C4-2B (cell line): ENCODE data around the gene RBM38.

Experiments
- H3K27ac ChIP-seq: fragments of 450-650 bp; 2 replicates; pipeline ENCODE4 v1.5.1; 2017
- ZFX ChIP-seq: fragments of 450-650 bp; IDR thresholded peaks from 2 replicates; pipeline ENCODE4 v1.6.1; 2017
- TF ChIP-seq, protein P1 (sequence below): fragments of 450-650 bp; conservative IDR thresholded peaks from 2 replicates; pipeline ENCODE4 v1.5.1; 2017; ENCODE audit warnings: mild to moderate bottlenecking

The RBM38 gene

DNA sequence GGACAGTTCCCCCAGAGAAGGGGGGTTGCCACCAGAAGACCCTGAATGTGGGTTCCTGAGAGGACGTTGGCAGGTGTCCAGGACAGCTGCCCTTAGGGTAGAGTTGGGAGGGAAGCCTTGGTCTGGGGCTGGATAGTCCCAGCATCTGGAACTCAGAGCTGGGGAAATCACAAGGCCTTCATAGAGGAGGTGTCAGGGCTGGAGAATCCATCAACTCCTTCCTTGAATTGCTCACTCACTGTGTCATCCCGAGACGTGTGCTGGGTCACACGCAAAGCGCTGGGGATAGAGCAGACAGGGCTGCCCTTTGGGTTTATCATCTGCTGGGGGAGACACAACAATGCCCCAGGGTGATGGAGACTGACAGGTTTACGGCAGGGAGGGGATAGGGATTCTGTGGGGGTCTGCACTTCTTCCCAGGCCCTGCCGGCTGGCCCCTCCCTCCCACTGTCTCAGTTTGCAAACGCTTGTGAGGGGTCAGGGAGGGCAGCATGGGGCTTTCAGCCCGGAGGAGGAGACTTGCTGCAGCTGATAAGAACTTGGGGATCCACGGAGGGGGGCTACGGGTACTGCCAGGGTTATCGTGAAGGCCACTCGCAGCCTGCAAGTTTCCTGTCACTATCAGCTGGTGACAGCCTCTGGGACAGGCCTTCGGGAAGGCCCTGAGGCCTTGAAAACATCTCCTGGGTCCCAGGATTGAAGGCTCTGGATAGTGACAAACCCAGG lies 18.6 kb downstream of the RBM38 start:
- TF ChIP-seq, protein P1, sequence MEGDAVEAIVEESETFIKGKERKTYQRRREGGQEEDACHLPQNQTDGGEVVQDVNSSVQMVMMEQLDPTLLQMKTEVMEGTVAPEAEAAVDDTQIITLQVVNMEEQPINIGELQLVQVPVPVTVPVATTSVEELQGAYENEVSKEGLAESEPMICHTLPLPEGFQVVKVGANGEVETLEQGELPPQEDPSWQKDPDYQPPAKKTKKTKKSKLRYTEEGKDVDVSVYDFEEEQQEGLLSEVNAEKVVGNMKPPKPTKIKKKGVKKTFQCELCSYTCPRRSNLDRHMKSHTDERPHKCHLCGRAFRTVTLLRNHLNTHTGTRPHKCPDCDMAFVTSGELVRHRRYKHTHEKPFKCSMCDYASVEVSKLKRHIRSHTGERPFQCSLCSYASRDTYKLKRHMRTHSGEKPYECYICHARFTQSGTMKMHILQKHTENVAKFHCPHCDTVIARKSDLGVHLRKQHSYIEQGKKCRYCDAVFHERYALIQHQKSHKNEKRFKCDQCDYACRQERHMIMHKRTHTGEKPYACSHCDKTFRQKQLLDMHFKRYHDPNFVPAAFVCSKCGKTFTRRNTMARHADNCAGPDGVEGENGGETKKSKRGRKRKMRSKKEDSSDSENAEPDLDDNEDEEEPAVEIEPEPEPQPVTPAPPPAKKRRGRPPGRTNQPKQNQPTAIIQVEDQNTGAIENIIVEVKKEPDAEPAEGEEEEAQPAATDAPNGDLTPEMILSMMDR: no peak
- no peak for TF ChIP-seq ZFX
- H3K27ac ChIP-seq: no peak overlapping the region

DNA sequence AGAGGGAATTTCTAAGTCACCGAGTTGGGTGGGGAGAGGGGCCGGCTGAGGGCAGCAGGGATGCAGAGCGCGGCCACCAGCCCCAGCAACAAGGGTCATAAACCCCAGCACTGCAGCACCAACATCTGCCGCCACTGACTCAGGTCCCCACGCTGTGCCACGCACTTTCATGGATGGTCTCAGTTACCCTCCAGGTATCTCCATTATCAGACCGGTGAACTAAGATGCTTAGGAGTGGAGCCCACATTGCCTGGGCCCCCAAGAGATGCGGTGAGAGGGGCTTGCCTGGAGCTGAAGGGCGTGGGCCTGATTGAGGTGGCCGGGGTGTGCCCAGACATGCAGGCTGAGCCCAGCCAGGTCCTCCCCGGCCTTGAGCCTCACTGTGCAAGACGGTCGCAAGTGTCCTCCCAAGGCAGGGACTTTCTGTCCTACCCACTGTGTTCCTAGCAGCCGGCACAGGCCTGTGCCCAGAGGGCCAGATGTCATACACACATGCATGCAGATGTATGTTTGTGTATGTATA lies 19.3 kb downstream of the RBM38 start:
- TF ChIP-seq ZFX: no peak
- TF ChIP-seq, protein P1: no peak
- no peak overlapping the region for H3K27ac ChIP-seq

DNA sequence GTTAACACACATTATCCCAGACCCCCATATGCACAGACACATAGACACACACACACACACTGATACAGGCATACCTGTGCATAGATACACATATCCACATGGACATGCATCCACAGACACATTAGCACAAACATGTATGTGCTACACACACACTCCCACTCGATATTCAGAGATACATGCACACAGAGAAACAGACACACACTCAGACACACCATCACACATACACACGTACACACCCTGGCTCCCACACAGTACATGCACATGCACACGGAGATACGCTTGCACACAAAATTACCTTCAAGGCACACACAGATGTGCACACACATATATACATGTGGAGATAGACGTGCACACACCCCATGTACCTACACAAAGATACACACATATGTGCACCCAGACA lies 19.7 kb downstream of the RBM38 start:
- H3K27ac ChIP-seq: no peak overlapping the region
- no peak for TF ChIP-seq ZFX
- TF ChIP-seq, protein P1: no peak

DNA sequence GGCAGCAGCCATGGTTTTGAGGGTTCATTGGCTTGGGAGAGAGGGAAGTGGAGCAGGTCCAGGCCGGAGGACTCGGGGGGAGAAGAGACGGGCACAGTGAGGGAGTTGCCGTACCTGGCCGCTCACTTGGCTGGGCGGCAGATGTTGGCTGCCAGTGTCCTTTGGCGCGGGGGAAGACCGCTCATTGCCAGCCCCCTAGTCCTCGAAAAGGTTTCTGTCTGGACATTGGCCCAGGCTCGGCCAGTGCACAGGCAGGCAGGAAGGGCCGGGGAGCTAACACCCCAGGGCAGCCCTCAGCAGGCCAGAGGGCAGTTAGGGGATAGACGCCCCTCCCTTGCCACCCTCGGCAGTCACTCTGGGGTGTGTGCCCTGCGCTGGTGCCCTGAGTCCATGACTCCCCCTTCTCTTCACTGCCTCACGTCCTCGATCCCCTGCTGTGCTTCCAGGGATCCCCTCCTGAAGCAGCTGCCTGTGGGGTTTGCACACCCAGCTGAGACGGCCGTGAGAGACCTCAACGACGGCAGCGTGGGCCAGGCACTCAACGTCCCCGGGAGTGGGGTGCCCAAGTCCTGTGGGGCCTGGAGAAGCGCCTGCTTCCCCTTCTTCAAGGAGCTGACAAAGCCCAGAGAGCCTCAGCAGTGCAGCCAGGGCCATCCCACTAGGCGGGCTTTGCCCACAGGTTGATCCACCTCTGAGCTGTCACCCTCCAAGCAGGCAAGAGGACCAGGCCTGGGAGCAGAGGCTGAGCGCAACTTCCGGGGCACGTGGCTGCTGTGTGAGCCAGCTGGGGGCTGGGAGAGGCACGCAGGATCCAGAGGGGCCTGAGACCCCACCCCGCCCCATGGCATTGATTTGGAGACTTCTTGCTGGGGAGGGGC lies 20.4 kb downstream of the RBM38 start:
- TF ChIP-seq, protein P1: no peak
- TF ChIP-seq ZFX: no peak
- H3K27ac ChIP-seq: no peak overlapping the region

DNA sequence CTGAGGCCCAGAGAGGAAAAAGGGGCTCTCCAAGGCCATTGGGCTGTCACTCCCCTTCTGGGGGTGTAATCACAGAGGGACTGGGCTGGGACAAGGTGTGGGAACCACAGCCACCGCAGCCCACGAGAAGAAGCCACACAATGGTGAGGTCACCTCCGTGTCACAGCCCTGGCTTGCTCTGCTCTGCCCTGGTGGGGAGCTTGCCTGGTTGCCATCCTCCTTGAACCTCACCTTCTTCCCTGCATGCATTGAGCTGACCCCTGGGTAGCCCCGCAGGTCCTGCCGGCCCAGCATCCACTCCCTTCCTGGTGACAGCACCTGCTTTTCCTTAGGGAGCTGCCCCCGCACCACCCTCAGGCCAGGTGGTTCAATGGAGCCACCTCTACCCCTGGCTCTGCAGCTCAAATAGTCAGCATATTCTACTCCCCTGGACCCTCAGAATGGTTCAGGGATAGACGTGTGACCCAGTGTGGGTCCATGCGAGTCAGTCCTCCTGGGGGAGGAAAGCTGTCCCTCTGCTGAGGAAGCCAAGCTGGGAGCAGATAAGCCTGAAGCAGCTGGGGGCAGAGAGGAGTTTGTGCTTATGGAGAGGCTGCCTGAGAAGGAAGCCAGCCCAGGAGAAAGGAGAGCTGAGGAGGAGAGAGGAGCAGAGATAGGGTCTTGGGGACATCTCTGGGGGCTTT lies 21.3 kb downstream of the RBM38 start:
- H3K27ac ChIP-seq: no peak overlapping the region
- no peak for TF ChIP-seq ZFX
- TF ChIP-seq, protein P1: no peak

DNA sequence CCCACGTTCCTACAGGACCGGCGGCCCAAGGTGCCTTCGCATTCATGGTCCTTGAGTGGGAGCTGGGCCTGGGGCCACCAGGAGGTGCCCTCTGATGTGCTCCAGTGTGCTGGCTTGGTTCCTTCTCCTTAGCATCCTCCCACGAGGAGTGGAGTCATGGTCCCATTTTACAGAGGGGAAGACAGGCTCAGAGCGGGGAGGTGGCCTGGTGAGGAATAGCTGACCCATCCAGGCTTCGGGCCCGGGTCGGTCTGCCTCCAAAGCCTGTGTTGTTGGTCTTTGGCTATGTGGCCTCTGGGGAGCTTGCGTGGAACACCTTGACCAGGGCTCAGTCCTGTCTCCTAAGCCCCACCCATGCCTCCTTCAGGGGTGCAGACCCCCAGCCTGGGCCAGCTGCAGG lies 22.8 kb downstream of the RBM38 start:
- TF ChIP-seq, protein P1: no peak
- no peak for TF ChIP-seq ZFX
- no peak overlapping the region for H3K27ac ChIP-seq
